ENCODE measurements around the gene TGFB2.

DNA sequence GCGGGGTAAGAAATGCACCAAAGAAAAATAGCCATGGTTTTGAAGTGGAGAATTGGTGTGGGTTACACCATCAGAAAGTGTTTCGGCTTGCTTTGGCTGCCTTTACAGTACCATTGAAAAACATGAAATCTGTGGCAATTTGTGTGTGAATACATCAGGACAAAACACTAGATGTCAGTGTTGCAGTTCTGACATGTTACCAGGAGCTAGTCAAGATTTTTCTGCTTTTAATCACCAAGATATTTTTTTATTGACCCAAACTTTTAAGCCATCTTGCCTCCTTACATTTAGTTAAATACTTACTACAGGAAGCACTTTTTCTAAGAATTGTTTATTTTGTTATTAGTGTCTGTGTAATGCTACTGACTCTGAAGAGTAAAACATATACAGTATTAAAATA is 45.7 kb upstream of the TGFB2 start:
- TF ChIP-seq, protein P1, sequence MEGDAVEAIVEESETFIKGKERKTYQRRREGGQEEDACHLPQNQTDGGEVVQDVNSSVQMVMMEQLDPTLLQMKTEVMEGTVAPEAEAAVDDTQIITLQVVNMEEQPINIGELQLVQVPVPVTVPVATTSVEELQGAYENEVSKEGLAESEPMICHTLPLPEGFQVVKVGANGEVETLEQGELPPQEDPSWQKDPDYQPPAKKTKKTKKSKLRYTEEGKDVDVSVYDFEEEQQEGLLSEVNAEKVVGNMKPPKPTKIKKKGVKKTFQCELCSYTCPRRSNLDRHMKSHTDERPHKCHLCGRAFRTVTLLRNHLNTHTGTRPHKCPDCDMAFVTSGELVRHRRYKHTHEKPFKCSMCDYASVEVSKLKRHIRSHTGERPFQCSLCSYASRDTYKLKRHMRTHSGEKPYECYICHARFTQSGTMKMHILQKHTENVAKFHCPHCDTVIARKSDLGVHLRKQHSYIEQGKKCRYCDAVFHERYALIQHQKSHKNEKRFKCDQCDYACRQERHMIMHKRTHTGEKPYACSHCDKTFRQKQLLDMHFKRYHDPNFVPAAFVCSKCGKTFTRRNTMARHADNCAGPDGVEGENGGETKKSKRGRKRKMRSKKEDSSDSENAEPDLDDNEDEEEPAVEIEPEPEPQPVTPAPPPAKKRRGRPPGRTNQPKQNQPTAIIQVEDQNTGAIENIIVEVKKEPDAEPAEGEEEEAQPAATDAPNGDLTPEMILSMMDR (conservative IDR thresholded peaks at IDR 0.05; ENCODE audit: low read depth, low read length): peak; percentile 61
- TF ChIP-seq EZH2 (IDR thresholded peaks at IDR 0.05; ENCODE audit: borderline replicate concordance, low read depth, low read length, poor library complexity, severe bottlenecking): no peak

All from A673 (cell line).